GM23338 (cell line): ENCODE data around the gene TEKT5. TPM values are rescaled to one million over a fixed set of nuclear protein-coding genes. Genes with fewer than 3 reads are reported as not detected.

Source experiments
- ATAC-seq: fragments of 200-7000 bp; cut with Tn5 transposase; 3 replicates; pipeline ENCODE4 v1.9.1; 2020
- DNase-seq: peaks from one replicate; pipeline ENCODE4 v3.0.0-alpha.2; 2015; ENCODE audit warnings: low spot score
- H2AFZ ChIP-seq: fragments of 200-600 bp; sonication (generic); 2 replicates; pipeline ENCODE4 v1.8.0; 2016; ENCODE audit warnings: antibody characterized with exemption, mild to moderate bottlenecking, moderate library complexity
- H3F3A ChIP-seq: fragments of 200-600 bp; sonication (generic); replicated peaks from 2 replicates; pipeline ENCODE4 v1.8.0; 2017; ENCODE audit warnings: antibody characterized with exemption, mixed run types, low read depth
- H3K27ac ChIP-seq: fragments of 200-600 bp; sonication (generic); 2 replicates; pipeline ENCODE4 v1.6.1; 2016; ENCODE audit warnings: low read depth
- H3K27me3 ChIP-seq: fragments of 200-600 bp; sonication (generic); 2 replicates; pipeline ENCODE4 v1.8.0; 2016; ENCODE audit warnings: mild to moderate bottlenecking, mixed run types, moderate library complexity; ENCODE audit not compliant: insufficient read depth
- H3K36me3 ChIP-seq: fragments of 200-600 bp; sonication (generic); 2 replicates; pipeline ENCODE4 v1.8.0; 2016; ENCODE audit warnings: mild to moderate bottlenecking; ENCODE audit not compliant: insufficient read depth
- H3K4me1 ChIP-seq: fragments of 200-600 bp; sonication (generic); 2 replicates; pipeline ENCODE4 v1.8.0; 2016; ENCODE audit warnings: mild to moderate bottlenecking, moderate library complexity; ENCODE audit not compliant: insufficient read depth
- H3K4me2 ChIP-seq: fragments of 200-600 bp; sonication (generic); 2 replicates; pipeline ENCODE4 v1.7.1; 2017; ENCODE audit warnings: mixed run types
- H3K4me3 ChIP-seq: fragments of 200-600 bp; sonication (generic); 2 replicates; pipeline ENCODE4 v1.6.1; 2016; ENCODE audit warnings: mixed run types
- H3K79me2 ChIP-seq: fragments of 200-600 bp; sonication (generic); replicated peaks from 2 replicates; pipeline ENCODE4 v1.8.0; 2017; ENCODE audit warnings: mild to moderate bottlenecking; ENCODE audit not compliant: insufficient read depth
- H3K9me2 ChIP-seq: fragments of 200-600 bp; sonication (generic); 2 replicates; pipeline ENCODE4 v1.8.0; 2017; ENCODE audit not compliant: insufficient read depth
- H4K20me1 ChIP-seq: fragments of 200-600 bp; sonication (generic); replicated peaks from 2 replicates; pipeline ENCODE4 v1.8.0; 2017; ENCODE audit warnings: mild to moderate bottlenecking; ENCODE audit not compliant: insufficient read depth
- H3K27ac Mint-ChIP-seq: 2 replicates; pipeline ENCODE4 v1.8.0; 2020; ENCODE audit warnings: inconsistent platforms, mild to moderate bottlenecking, moderate library complexity, mixed read lengths
- H3K27me3 Mint-ChIP-seq: 3 replicates; pipeline ENCODE4 v1.8.0; 2022; ENCODE audit warnings: low read depth, mild to moderate bottlenecking, moderate library complexity, mixed read lengths, inconsistent platforms; ENCODE audit not compliant: insufficient read depth, poor library complexity
- H3K36me3 Mint-ChIP-seq: 3 replicates; pipeline ENCODE4 v1.8.0; 2021; ENCODE audit warnings: low read depth, mild to moderate bottlenecking, inconsistent platforms, moderate library complexity, mixed read lengths
- H3K4me1 Mint-ChIP-seq: 3 replicates; pipeline ENCODE4 v1.8.0; 2020; ENCODE audit warnings: mild to moderate bottlenecking, inconsistent platforms, mixed read lengths
- H3K4me3 Mint-ChIP-seq: 3 replicates; pipeline ENCODE4 v1.8.0; 2021; ENCODE audit warnings: moderate library complexity, mild to moderate bottlenecking, inconsistent platforms, mixed read lengths
- H3K9me3 Mint-ChIP-seq: 3 replicates; pipeline ENCODE4 v1.8.0; 2020; ENCODE audit warnings: moderate library complexity, mild to moderate bottlenecking, inconsistent platforms, mixed read lengths
- CREB1 ChIP-seq: fragments of 250-450 bp; sonication (Bioruptor Pico); IDR thresholded peaks from 2 replicates; pipeline ENCODE4 v1.5.0; 2020; ENCODE audit warnings: low read depth, mild to moderate bottlenecking, moderate library complexity
- EZH2 ChIP-seq: fragments of 200-600 bp; sonication (generic); IDR thresholded peaks from one replicate; pipeline ENCODE4 v1.8.0; 2017; ENCODE audit warnings: antibody characterized with exemption, mild to moderate bottlenecking, low read depth; ENCODE audit not compliant: unreplicated experiment
- EZH2phosphoT487 ChIP-seq: fragments of 200-600 bp; sonication (generic); IDR thresholded peaks from one replicate; pipeline ENCODE4 v1.8.1; 2018; ENCODE audit warnings: antibody characterized with exemption; ENCODE audit not compliant: unreplicated experiment
- JUNB ChIP-seq: IDR thresholded peaks from one replicate; pipeline ENCODE4 v1.6.1; 2016; ENCODE audit warnings: antibody characterized with exemption; ENCODE audit not compliant: unreplicated experiment
- NANOG ChIP-seq: IDR thresholded peaks from 2 replicates; pipeline ENCODE4 v1.6.1; 2016; ENCODE audit warnings: antibody characterized with exemption, borderline replicate concordance
- POLR2AphosphoS5 ChIP-seq: IDR thresholded peaks from 2 replicates; pipeline ENCODE4 v1.6.1; 2016; ENCODE audit warnings: antibody characterized with exemption, low read depth
- STAT1 ChIP-seq: IDR thresholded peaks from one replicate; pipeline ENCODE4 v1.6.1; 2016; ENCODE audit warnings: antibody characterized with exemption; ENCODE audit not compliant: unreplicated experiment
- ZNF114 ChIP-seq: fragments of 250-450 bp; sonication (Bioruptor Pico); IDR thresholded peaks from 2 replicates; pipeline ENCODE4 v1.5.0; 2020; ENCODE audit warnings: mild to moderate bottlenecking, moderate library complexity
- ZNF331 ChIP-seq: fragments of 250-450 bp; sonication (Bioruptor Pico); IDR thresholded peaks from 2 replicates; pipeline ENCODE4 v1.5.0; 2020; ENCODE audit warnings: low read depth, mild to moderate bottlenecking, moderate library complexity
- polyA plus RNA-seq: library from polyadenylated mRNA; unstranded; fragments of >200 nt; fragmentation: Nextera tagmentation; extraction: Ambion mirVana; gene quantifications from 2 replicates; pipeline ENCODE4 v1.2.1, GENCODE V29; 2016
- total RNA-seq: library from RNA; depleted of rRNA; stranded (reverse); fragments of >200 nt; shearing (Covaris generic); gene quantifications from 2 replicates; pipeline ENCODE4 v1.2.3, GENCODE V29; 2014
- TF ChIP-seq, protein P1 (sequence below): fragments of 250-450 bp; sonication (Bioruptor Pico); IDR thresholded peaks from 2 replicates; pipeline ENCODE4 v1.5.0; 2020; ENCODE audit warnings: mild to moderate bottlenecking, moderate library complexity
- TF ChIP-seq, protein P2 (sequence below): IDR thresholded peaks from 2 replicates; pipeline ENCODE4 v1.6.1; 2016; ENCODE audit warnings: antibody characterized with exemption
- TF ChIP-seq, protein P3 (sequence below), 2 experiments: fragments of 200-600 bp in 1 of 2; sonication (generic) in 1 of 2; conservative IDR thresholded peaks; 2 replicates each; pipeline versions ENCODE4 v1.5.1 to v1.6.1; 2016 to 2017; ENCODE audit warnings: antibody characterized with exemption in 2 of 2, low read depth in 2 of 2, mild to moderate bottlenecking in 2 of 2, moderate library complexity in 1 of 2
- TF ChIP-seq, protein P4 (sequence below): IDR thresholded peaks from one replicate; pipeline ENCODE4 v1.6.1; 2018; ENCODE audit warnings: antibody characterized with exemption; ENCODE audit not compliant: unreplicated experiment

The TEKT5 gene
- total and polyA plus RNA-seq, 2 experiments from 2014 or later, result 0.52 TPM; not detected in 1

DNA sequence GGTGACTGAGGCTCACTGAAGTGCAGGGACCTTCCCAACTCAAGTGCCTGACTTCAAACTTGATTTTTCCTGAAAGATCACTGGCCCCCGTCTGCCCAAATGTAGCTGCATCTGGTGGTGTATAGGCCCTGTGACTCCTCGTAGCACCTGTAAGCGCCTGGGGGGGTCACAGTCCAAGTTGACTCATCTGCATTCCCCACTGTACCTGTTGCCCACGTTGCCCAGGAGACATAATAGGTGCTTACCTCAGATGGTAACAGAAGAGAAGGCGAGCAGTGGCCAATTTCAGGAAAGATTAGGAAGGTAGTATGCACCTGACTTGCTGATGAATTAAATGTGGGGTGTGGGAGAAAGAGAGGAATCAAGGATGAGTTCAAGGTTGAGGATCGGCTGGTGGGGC is 70.2 kb downstream of the TEKT5 start:
- Mint-ChIP-seq H3K27ac (peak overlapping the region; percentile 4; the same call in 1 of the 2 replicates), H3K4me3 (no peak overlapping the region)

More for the DNA sequence above, 70.2 kb downstream of the TEKT5 start:
- TF ChIP-seq EZH2 (no peak), NANOG (no peak), ZNF114 (CRISPR knock-in tag) (no peak), JUNB (no peak), EZH2phosphoT487 (no peak), POLR2AphosphoS5 (no peak), CREB1 (CRISPR knock-in tag) (no peak), STAT1 (no peak), ZNF331 (CRISPR knock-in tag) (no peak)
- TF ChIP-seq, protein P1, sequence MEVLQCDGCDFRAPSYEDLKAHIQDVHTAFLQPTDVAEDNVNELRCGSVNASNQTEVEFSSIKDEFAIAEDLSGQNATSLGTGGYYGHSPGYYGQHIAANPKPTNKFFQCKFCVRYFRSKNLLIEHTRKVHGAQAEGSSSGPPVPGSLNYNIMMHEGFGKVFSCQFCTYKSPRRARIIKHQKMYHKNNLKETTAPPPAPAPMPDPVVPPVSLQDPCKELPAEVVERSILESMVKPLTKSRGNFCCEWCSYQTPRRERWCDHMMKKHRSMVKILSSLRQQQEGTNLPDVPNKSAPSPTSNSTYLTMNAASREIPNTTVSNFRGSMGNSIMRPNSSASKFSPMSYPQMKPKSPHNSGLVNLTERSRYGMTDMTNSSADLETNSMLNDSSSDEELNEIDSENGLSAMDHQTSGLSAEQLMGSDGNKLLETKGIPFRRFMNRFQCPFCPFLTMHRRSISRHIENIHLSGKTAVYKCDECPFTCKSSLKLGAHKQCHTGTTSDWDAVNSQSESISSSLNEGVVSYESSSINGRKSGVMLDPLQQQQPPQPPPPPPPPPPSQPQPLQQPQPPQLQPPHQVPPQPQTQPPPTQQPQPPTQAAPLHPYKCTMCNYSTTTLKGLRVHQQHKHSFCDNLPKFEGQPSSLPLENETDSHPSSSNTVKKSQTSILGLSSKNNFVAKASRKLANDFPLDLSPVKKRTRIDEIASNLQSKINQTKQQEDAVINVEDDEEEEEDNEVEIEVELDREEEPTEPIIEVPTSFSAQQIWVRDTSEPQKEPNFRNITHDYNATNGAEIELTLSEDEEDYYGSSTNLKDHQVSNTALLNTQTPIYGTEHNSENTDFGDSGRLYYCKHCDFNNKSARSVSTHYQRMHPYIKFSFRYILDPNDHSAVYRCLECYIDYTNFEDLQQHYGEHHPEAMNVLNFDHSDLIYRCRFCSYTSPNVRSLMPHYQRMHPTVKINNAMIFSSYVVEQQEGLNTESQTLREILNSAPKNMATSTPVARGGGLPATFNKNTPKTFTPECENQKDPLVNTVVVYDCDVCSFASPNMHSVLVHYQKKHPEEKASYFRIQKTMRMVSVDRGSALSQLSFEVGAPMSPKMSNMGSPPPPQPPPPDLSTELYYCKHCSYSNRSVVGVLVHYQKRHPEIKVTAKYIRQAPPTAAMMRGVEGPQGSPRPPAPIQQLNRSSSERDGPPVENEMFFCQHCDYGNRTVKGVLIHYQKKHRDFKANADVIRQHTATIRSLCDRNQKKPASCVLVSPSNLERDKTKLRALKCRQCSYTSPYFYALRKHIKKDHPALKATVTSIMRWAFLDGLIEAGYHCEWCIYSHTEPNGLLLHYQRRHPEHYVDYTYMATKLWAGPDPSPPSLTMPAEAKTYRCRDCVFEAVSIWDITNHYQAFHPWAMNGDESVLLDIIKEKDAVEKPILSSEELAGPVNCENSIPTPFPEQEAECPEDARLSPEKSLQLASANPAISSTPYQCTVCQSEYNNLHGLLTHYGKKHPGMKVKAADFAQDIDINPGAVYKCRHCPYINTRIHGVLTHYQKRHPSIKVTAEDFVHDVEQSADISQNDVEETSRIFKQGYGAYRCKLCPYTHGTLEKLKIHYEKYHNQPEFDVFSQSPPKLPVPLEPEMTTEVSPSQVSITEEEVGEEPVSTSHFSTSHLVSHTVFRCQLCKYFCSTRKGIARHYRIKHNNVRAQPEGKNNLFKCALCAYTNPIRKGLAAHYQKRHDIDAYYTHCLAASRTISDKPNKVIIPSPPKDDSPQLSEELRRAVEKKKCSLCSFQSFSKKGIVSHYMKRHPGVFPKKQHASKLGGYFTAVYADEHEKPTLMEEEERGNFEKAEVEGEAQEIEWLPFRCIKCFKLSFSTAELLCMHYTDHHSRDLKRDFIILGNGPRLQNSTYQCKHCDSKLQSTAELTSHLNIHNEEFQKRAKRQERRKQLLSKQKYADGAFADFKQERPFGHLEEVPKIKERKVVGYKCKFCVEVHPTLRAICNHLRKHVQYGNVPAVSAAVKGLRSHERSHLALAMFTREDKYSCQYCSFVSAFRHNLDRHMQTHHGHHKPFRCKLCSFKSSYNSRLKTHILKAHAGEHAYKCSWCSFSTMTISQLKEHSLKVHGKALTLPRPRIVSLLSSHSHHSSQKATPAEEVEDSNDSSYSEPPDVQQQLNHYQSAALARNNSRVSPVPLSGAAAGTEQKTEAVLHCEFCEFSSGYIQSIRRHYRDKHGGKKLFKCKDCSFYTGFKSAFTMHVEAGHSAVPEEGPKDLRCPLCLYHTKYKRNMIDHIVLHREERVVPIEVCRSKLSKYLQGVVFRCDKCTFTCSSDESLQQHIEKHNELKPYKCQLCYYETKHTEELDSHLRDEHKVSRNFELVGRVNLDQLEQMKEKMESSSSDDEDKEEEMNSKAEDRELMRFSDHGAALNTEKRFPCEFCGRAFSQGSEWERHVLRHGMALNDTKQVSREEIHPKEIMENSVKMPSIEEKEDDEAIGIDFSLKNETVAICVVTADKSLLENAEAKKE (CRISPR knock-in tag), result no peak
- TF ChIP-seq, protein P2, sequence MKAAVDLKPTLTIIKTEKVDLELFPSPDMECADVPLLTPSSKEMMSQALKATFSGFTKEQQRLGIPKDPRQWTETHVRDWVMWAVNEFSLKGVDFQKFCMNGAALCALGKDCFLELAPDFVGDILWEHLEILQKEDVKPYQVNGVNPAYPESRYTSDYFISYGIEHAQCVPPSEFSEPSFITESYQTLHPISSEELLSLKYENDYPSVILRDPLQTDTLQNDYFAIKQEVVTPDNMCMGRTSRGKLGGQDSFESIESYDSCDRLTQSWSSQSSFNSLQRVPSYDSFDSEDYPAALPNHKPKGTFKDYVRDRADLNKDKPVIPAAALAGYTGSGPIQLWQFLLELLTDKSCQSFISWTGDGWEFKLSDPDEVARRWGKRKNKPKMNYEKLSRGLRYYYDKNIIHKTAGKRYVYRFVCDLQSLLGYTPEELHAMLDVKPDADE, result no peak
- TF ChIP-seq, protein P3, sequence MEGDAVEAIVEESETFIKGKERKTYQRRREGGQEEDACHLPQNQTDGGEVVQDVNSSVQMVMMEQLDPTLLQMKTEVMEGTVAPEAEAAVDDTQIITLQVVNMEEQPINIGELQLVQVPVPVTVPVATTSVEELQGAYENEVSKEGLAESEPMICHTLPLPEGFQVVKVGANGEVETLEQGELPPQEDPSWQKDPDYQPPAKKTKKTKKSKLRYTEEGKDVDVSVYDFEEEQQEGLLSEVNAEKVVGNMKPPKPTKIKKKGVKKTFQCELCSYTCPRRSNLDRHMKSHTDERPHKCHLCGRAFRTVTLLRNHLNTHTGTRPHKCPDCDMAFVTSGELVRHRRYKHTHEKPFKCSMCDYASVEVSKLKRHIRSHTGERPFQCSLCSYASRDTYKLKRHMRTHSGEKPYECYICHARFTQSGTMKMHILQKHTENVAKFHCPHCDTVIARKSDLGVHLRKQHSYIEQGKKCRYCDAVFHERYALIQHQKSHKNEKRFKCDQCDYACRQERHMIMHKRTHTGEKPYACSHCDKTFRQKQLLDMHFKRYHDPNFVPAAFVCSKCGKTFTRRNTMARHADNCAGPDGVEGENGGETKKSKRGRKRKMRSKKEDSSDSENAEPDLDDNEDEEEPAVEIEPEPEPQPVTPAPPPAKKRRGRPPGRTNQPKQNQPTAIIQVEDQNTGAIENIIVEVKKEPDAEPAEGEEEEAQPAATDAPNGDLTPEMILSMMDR (conservative IDR thresholded peaks at IDR 0.05; ENCODE audit: low read depth in 2 of 2), result no peak
- TF ChIP-seq, protein P4, sequence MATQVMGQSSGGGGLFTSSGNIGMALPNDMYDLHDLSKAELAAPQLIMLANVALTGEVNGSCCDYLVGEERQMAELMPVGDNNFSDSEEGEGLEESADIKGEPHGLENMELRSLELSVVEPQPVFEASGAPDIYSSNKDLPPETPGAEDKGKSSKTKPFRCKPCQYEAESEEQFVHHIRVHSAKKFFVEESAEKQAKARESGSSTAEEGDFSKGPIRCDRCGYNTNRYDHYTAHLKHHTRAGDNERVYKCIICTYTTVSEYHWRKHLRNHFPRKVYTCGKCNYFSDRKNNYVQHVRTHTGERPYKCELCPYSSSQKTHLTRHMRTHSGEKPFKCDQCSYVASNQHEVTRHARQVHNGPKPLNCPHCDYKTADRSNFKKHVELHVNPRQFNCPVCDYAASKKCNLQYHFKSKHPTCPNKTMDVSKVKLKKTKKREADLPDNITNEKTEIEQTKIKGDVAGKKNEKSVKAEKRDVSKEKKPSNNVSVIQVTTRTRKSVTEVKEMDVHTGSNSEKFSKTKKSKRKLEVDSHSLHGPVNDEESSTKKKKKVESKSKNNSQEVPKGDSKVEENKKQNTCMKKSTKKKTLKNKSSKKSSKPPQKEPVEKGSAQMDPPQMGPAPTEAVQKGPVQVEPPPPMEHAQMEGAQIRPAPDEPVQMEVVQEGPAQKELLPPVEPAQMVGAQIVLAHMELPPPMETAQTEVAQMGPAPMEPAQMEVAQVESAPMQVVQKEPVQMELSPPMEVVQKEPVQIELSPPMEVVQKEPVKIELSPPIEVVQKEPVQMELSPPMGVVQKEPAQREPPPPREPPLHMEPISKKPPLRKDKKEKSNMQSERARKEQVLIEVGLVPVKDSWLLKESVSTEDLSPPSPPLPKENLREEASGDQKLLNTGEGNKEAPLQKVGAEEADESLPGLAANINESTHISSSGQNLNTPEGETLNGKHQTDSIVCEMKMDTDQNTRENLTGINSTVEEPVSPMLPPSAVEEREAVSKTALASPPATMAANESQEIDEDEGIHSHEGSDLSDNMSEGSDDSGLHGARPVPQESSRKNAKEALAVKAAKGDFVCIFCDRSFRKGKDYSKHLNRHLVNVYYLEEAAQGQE, result no peak
- H3K79me2 ChIP-seq, result no peaks in the 10 kb centered on the region
- peaks cover 4% of the 10 kb centered on the region; the same call in 2 of the 3 replicates for H3K4me1 Mint-ChIP-seq
- H3K4me3 ChIP-seq, result no peak overlapping the region
- no peak for ATAC-seq
- no peak overlapping the region for H3K4me2 ChIP-seq
- no peaks in the 10 kb centered on the region for H3K9me2 ChIP-seq
- H3K27ac ChIP-seq, result no peak overlapping the region
- H3K36me3 Mint-ChIP-seq, result no peaks in the 10 kb centered on the region
- H3K9me3 Mint-ChIP-seq, result no peaks in the 10 kb centered on the region; the same call in 2 of the 3 replicates
- peaks cover 5% of the 10 kb centered on the region for H3K4me1 ChIP-seq
- H4K20me1 ChIP-seq, result no peaks in the 10 kb centered on the region
- H3K36me3 ChIP-seq, result no peaks in the 10 kb centered on the region
- H3K27me3 Mint-ChIP-seq, result peaks cover 12% of the 10 kb centered on the region
- no peak for DNase-seq
- no peak overlapping the region for H2AFZ ChIP-seq
- H3F3A ChIP-seq, result no peaks in the 10 kb centered on the region
- no peaks in the 10 kb centered on the region for H3K27me3 ChIP-seq
